Measurements from ENCODE around the gene PTPRK.

The PTPRK gene

GRCh38 chr6:128225612-128226011 is 294.8 kb downstream of the PTPRK start:
- no peak for TF ChIP-seq CTCF (IDR thresholded peaks at IDR 0.05; ENCODE audit: unreplicated experiment in 3 of 3)

GRCh38 chr6:128216917-128217316 is 303.5 kb downstream of the PTPRK start:
- peaks cover 18% of the 10 kb centered on the region for H3K36me3 Mint-ChIP-seq (ENCODE audit: low read depth)
- H3K9me3 Mint-ChIP-seq = no peaks in the 10 kb centered on the region
- no peak for TF ChIP-seq CTCF (IDR thresholded peaks at IDR 0.05; ENCODE audit: unreplicated experiment in 3 of 3)
- H3K4me1 Mint-ChIP-seq = no peaks in the 10 kb centered on the region
- no peaks in the 10 kb centered on the region for H3K27me3 Mint-ChIP-seq (ENCODE audit: low read depth)
- H3K4me3 Mint-ChIP-seq = no peak overlapping the region
- H3K27ac Mint-ChIP-seq = no peak overlapping the region

More at GRCh38 chr6:128225612-128226011, 294.8 kb downstream of the PTPRK start:
- peaks cover 8% of the 10 kb centered on the region for H3K36me3 Mint-ChIP-seq (ENCODE audit: low read depth)
- H3K4me3 Mint-ChIP-seq = no peak overlapping the region
- no peaks in the 10 kb centered on the region for H3K9me3 Mint-ChIP-seq
- no peak overlapping the region for H3K27ac Mint-ChIP-seq
- H3K27me3 Mint-ChIP-seq (ENCODE audit: low read depth) = no peaks in the 10 kb centered on the region
- H3K4me1 Mint-ChIP-seq = no peaks in the 10 kb centered on the region

GRCh38 chr6:128209771-128210170 is 310.6 kb downstream of the PTPRK start:
- peaks cover 5% of the 10 kb centered on the region for H3K36me3 Mint-ChIP-seq (ENCODE audit: low read depth)
- no peak for TF ChIP-seq CTCF (IDR thresholded peaks at IDR 0.05; ENCODE audit: unreplicated experiment in 3 of 3)
- no peaks in the 10 kb centered on the region for H3K27me3 Mint-ChIP-seq (ENCODE audit: low read depth)
- no peaks in the 10 kb centered on the region for H3K9me3 Mint-ChIP-seq
- no peak overlapping the region for H3K27ac Mint-ChIP-seq
- no peak overlapping the region for H3K4me3 Mint-ChIP-seq
- H3K4me1 Mint-ChIP-seq = no peaks in the 10 kb centered on the region

GRCh38 chr6:128208851-128209580 is 311.4 kb downstream of the PTPRK start:
- no peak for TF ChIP-seq CTCF (IDR thresholded peaks at IDR 0.05; ENCODE audit: unreplicated experiment in 3 of 3)
- no peak overlapping the region for H3K27ac Mint-ChIP-seq
- H3K4me3 Mint-ChIP-seq = no peak overlapping the region
- H3K27me3 Mint-ChIP-seq (ENCODE audit: low read depth) = no peaks in the 10 kb centered on the region
- H3K9me3 Mint-ChIP-seq = no peaks in the 10 kb centered on the region
- no peaks in the 10 kb centered on the region for H3K4me1 Mint-ChIP-seq
- H3K36me3 Mint-ChIP-seq (ENCODE audit: low read depth) = peaks cover 10% of the 10 kb centered on the region

- no peaks in the 10 kb centered on the region for H3K4me1 Mint-ChIP-seq
- no peaks in the 10 kb centered on the region for H3K27me3 Mint-ChIP-seq (ENCODE audit: low read depth)
- peaks cover 12% of the 10 kb centered on the region for H3K36me3 Mint-ChIP-seq (ENCODE audit: low read depth)
- H3K27ac Mint-ChIP-seq = no peak overlapping the region
- no peaks in the 10 kb centered on the region for H3K9me3 Mint-ChIP-seq
- H3K4me3 Mint-ChIP-seq = no peak overlapping the region
- TF ChIP-seq CTCF (IDR thresholded peaks at IDR 0.05; ENCODE audit: unreplicated experiment in 3 of 3) = no peak
Observed at GRCh38 chr6:128208078-128208477, 312.3 kb downstream of the PTPRK start.

Data from nephron (organoid).